Non-pigmented ciliary epithelial cell (primary cell): ENCODE results near the gene NDUFAF8.
"Not testable (repeated sequence)": the region's sequence is repeated elsewhere in the genome, so short reads cannot be mapped to it uniquely, and the experiment has no call there.

ENCODE experiments used
- DNase-seq: peaks from one replicate; pipeline ENCODE4 v3.0.0-alpha.2; 2010; ENCODE audit warnings: low read depth

NDUFAF8 gene

GRCh38 chr17:81223762-81224130 is 15.4 kb upstream of the NDUFAF8 start:
- DNase-seq: no peak

- DNase-seq: not testable (repeated sequence)
Measured at GRCh38 chr17:81227630-81228029, 11.5 kb upstream of the NDUFAF8 start.

GRCh38 chr17:81228420-81228819 is 10.7 kb upstream of the NDUFAF8 start:
- DNase-seq: no peak

GRCh38 chr17:81228834-81229665 is 10.1 kb upstream of the NDUFAF8 start:
- no peak for DNase-seq

GRCh38 chr17:81229666-81229920 is 9.5 kb upstream of the NDUFAF8 start:
- DNase-seq: no peak

GRCh38 chr17:81230043-81230820 is 8.9 kb upstream of the NDUFAF8 start:
- no peak for DNase-seq

GRCh38 chr17:81231121-81231645 is 7.9 kb upstream of the NDUFAF8 start:
- DNase-seq: no peak

- DNase-seq: no peak
Measured at GRCh38 chr17:81231766-81232581, 7.1 kb upstream of the NDUFAF8 start.

- DNase-seq: no peak
Measured at GRCh38 chr17:81232616-81233241, 6.4 kb upstream of the NDUFAF8 start.

GRCh38 chr17:81233316-81233715 is 5.8 kb upstream of the NDUFAF8 start:
- no peak for DNase-seq

- no peak for DNase-seq
Measured at GRCh38 chr17:81233811-81234505, 5.2 kb upstream of the NDUFAF8 start.

GRCh38 chr17:81234506-81234855 is 4.6 kb upstream of the NDUFAF8 start:
- DNase-seq: no peak

- no peak for DNase-seq
Measured at GRCh38 chr17:81234940-81235821, 3.9 kb upstream of the NDUFAF8 start.

- DNase-seq: no peak
Measured at GRCh38 chr17:81235822-81236740, 3.0 kb upstream of the NDUFAF8 start.

- no peak for DNase-seq
Measured at GRCh38 chr17:81236784-81237183, 2.3 kb upstream of the NDUFAF8 start.

GRCh38 chr17:81237591-81238489 is 1.3 kb upstream of the NDUFAF8 start:
- DNase-seq: no peak

- no peak for DNase-seq
Measured at GRCh38 chr17:81238490-81238814, 666 bp upstream of the NDUFAF8 start.

GRCh38 chr17:81239714-81240555 is 817 bp downstream of the NDUFAF8 start:
- no peak for DNase-seq
